OCI-LY1 (cell line): ENCODE measurements around the gene GALNT8.

Experiments
- H2AFZ ChIP-seq: fragments of 200-600 bp; sonication (generic), shearing (Covaris generic); 2 replicates; pipeline ENCODE4 v1.6.0; 2014; ENCODE audit warnings: antibody characterized with exemption, mild to moderate bottlenecking, low read length
- H3F3A ChIP-seq: fragments of 200-600 bp; sonication (generic), shearing (Covaris generic); 2 replicates; pipeline ENCODE4 v1.6.0; 2014; ENCODE audit warnings: mild to moderate bottlenecking, antibody characterized with exemption, low read length, moderate library complexity; ENCODE audit not compliant: insufficient read depth
- H3K27ac ChIP-seq: fragments of 200-600 bp; sonication (generic); 2 replicates; pipeline ENCODE4 v1.5.1; 2014; ENCODE audit warnings: low read length, mixed run types, mild to moderate bottlenecking, low read depth; ENCODE audit not compliant: poor library complexity, severe bottlenecking
- H3K27me3 ChIP-seq: fragments of 200-600 bp; sonication (generic); 2 replicates; pipeline ENCODE4 v1.6.0; 2014; ENCODE audit warnings: antibody characterized with exemption, mild to moderate bottlenecking, low read length, moderate library complexity; ENCODE audit not compliant: insufficient read depth
- H3K36me3 ChIP-seq: fragments of 200-600 bp; sonication (generic); 2 replicates; pipeline ENCODE4 v1.6.1; 2014; ENCODE audit warnings: mild to moderate bottlenecking, antibody characterized with exemption, low read length, moderate library complexity, mixed read lengths; ENCODE audit not compliant: insufficient read depth
- H3K4me1 ChIP-seq: fragments of 200-600 bp; sonication (generic); 2 replicates; pipeline ENCODE4 v1.5.1; 2014; ENCODE audit warnings: mild to moderate bottlenecking, low read length, moderate library complexity; ENCODE audit not compliant: insufficient read depth, severe bottlenecking
- H3K4me2 ChIP-seq: fragments of 200-600 bp; sonication (generic), shearing (Covaris generic); 2 replicates; pipeline ENCODE4 v1.6.1; 2014; ENCODE audit warnings: low read length
- H3K4me3 ChIP-seq: fragments of 200-600 bp; sonication (generic); 2 replicates; pipeline ENCODE4 v1.5.1; 2014; ENCODE audit warnings: low read length, low read depth, mild to moderate bottlenecking, mixed read lengths; ENCODE audit not compliant: poor library complexity, severe bottlenecking
- H3K79me2 ChIP-seq: fragments of 200-600 bp; shearing (Covaris generic); 2 replicates; pipeline ENCODE4 v1.6.1; 2016; ENCODE audit warnings: mixed run types, low read length, mixed read lengths; ENCODE audit not compliant: insufficient read depth
- H3K9ac ChIP-seq: fragments of 200-600 bp; sonication (generic), shearing (Covaris generic); 2 replicates; pipeline ENCODE4 v1.6.1; 2014; ENCODE audit warnings: mild to moderate bottlenecking, low read length, mixed read lengths
- H3K9me2 ChIP-seq: fragments of 200-600 bp; sonication (generic), shearing (Covaris generic); 2 replicates; pipeline ENCODE4 v1.6.1; 2014; ENCODE audit warnings: low read depth, mild to moderate bottlenecking, low read length, mixed read lengths
- H3K9me3 ChIP-seq: fragments of 200-600 bp; shearing (Covaris generic); 2 replicates; pipeline ENCODE4 v1.6.1; 2014; ENCODE audit warnings: low read length, mixed read lengths
- H4K20me1 ChIP-seq: fragments of 200-600 bp; sonication (generic), shearing (Covaris generic); 2 replicates; pipeline ENCODE4 v1.6.0; 2016; ENCODE audit warnings: mild to moderate bottlenecking, low read length; ENCODE audit not compliant: insufficient read depth
- EZH2 ChIP-seq: fragments of 200-600 bp; sonication (generic), shearing (Covaris generic); IDR thresholded peaks from 2 replicates; pipeline ENCODE4 v1.8.0; 2017; ENCODE audit warnings: borderline replicate concordance, mixed run types, mild to moderate bottlenecking, antibody characterized with exemption, low read length, moderate library complexity, mixed read lengths
- TF ChIP-seq, protein P1 (sequence below): fragments of 200-600 bp; sonication (generic), shearing (Covaris generic); IDR thresholded peaks from 2 replicates; pipeline ENCODE4 v1.5.1; 2017; ENCODE audit warnings: mild to moderate bottlenecking, antibody characterized with exemption, low read length, moderate library complexity, mixed read lengths

GALNT8 gene

GRCh38 chr12:4719821-4720636, at the start of gene GALNT8:
Gene GALNT8 (plus strand): TSS chr12:4720400. CDS start chr12:4720678, 278 bp downstream.
- Histone ChIP-seq H4K20me1 (no peaks in the 10 kb centered on the region), H3K9ac (no peak within 1 kb of the TSS)

GRCh38 chr12:4679711-4680110, 40.5 kb upstream of the GALNT8 start:
- Histone ChIP-seq H3K9me3 (no peaks in the 10 kb centered on the region), H3K27ac (no peak overlapping the region), H3K4me2 (no peak overlapping the region), H4K20me1 (no peaks in the 10 kb centered on the region), H3K36me3 (peaks cover 30% of the 10 kb centered on the region), H3K4me1 (no peaks in the 10 kb centered on the region), H2AFZ (no peak overlapping the region), H3K4me3 (no peak overlapping the region), H3F3A (no peaks in the 10 kb centered on the region), H3K27me3 (no peaks in the 10 kb centered on the region), H3K79me2 (no peaks in the 10 kb centered on the region), H3K9me2 (no peaks in the 10 kb centered on the region), H3K9ac (no peak overlapping the region)
- TF ChIP-seq EZH2, result no peak
- TF ChIP-seq, protein P1, sequence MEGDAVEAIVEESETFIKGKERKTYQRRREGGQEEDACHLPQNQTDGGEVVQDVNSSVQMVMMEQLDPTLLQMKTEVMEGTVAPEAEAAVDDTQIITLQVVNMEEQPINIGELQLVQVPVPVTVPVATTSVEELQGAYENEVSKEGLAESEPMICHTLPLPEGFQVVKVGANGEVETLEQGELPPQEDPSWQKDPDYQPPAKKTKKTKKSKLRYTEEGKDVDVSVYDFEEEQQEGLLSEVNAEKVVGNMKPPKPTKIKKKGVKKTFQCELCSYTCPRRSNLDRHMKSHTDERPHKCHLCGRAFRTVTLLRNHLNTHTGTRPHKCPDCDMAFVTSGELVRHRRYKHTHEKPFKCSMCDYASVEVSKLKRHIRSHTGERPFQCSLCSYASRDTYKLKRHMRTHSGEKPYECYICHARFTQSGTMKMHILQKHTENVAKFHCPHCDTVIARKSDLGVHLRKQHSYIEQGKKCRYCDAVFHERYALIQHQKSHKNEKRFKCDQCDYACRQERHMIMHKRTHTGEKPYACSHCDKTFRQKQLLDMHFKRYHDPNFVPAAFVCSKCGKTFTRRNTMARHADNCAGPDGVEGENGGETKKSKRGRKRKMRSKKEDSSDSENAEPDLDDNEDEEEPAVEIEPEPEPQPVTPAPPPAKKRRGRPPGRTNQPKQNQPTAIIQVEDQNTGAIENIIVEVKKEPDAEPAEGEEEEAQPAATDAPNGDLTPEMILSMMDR, result no peak

More at GRCh38 chr12:4719821-4720636, at the start of gene GALNT8:
- Histone ChIP-seq H3K4me1 (no peaks in the 10 kb centered on the region), H2AFZ (no peak within 1 kb of the TSS), H3K36me3 (no peaks in the 10 kb centered on the region), H3K79me2 (no peaks in the 10 kb centered on the region), H3K9me2 (no peaks in the 10 kb centered on the region), H3K9me3 (no peaks in the 10 kb centered on the region), H3K27me3 (peaks cover 10% of the 10 kb centered on the region; the same call in 1 of the 2 replicates), H3F3A (no peaks in the 10 kb centered on the region), H3K27ac (no peak within 1 kb of the TSS), H3K4me2 (no peak within 1 kb of the TSS), H3K4me3 (no peak within 1 kb of the TSS)
- TF ChIP-seq, protein P1, result no peak
- TF ChIP-seq EZH2, result no peak

DNA sequence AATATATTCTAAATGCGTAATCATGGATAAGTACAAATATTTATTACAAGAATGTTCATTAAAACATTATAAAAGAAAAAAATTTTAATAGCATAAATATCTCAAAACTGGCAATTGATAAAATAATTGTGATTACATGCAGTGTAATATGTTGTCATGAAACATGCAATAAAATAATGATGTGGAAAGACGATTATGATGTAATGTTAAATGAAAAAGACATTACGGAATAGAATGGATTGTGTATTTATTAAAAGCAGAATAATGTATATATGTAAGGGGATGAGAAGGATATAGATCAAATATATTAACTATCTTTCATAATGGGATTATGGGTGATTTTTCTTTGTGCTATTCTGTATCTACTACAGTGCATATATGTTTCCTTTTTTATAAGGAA, 38.5 kb upstream of the GALNT8 start:
- Histone ChIP-seq H3K4me2 (no peak overlapping the region), H3K9me3 (no peaks in the 10 kb centered on the region), H3K9ac (no peak overlapping the region), H3K9me2 (no peaks in the 10 kb centered on the region), H2AFZ (no peak overlapping the region), H3F3A (no peaks in the 10 kb centered on the region), H3K27me3 (no peaks in the 10 kb centered on the region), H3K4me1 (no peaks in the 10 kb centered on the region), H3K27ac (no peak overlapping the region), H4K20me1 (no peaks in the 10 kb centered on the region), H3K79me2 (no peaks in the 10 kb centered on the region), H3K4me3 (no peak overlapping the region), H3K36me3 (peaks cover 49% of the 10 kb centered on the region)
- TF ChIP-seq EZH2, result no peak
- TF ChIP-seq, protein P1, result no peak
